Lower leg skin (tissue), 3 donors: ENCODE data around the gene COG2.
"Not testable (repeated sequence)": the region's sequence is repeated elsewhere in the genome, so short reads cannot be mapped to it uniquely, and the experiment has no call there.

Experiments
- CTCF ChIP-seq, 3 donors: fragments of 450-650 bp; IDR thresholded peaks; one replicate each; pipeline ENCODE4 v1.5.1; 2016; ENCODE audit warnings: antibody characterized with exemption in 3 of 3, mild to moderate bottlenecking in 3 of 3, moderate library complexity in 2 of 3
- POLR2A ChIP-seq, 2 donors: fragments of 450-650 bp; IDR thresholded peaks; one replicate each; pipeline ENCODE4 v1.6.1; 2016 to 2017; ENCODE audit warnings: antibody characterized with exemption in 2 of 2, mild to moderate bottlenecking in 1 of 2, moderate library complexity in 1 of 2

- not testable (repeated sequence) for TF ChIP-seq POLR2A, CTCF (IDR thresholded peaks at IDR 0.05)
Observed at GRCh38 chr1:230658103-230658502, 15.8 kb downstream of the COG2 start.
